CD14-positive monocyte (primary cell): Measurements from ENCODE around the gene FNIP1. TPM values are rescaled to one million over a fixed set of nuclear protein-coding genes. Genes with fewer than 3 reads are reported as not detected.
A peak's percentile ranks its signal among the peaks of the same experiment; 100 is the strongest.

Experiments used
- DNase-seq, 3 donors: peaks; one replicate each; pipeline ENCODE4 v3.0.0-alpha.2; 2011 to 2022
- H2AFZ ChIP-seq: 2 replicates; pipeline ENCODE4 v1.6.0; 2012; ENCODE audit warnings: mild to moderate bottlenecking, low read depth, low read length, inconsistent platforms; ENCODE audit not compliant: insufficient read depth, poor library complexity, severe bottlenecking
- H3K27ac ChIP-seq, 2 donors: 1 replicate in 1 of 2; 2 replicates in 1 of 2; pipeline ENCODE4 v1.5.1; 2012 to 2013; ENCODE audit warnings: low read length in 2 of 2, control low read depth in 1 of 2, inconsistent platforms in 1 of 2, low read depth in 1 of 2, mild to moderate bottlenecking in 1 of 2
- H3K27me3 ChIP-seq, 2 donors: one replicate each; pipeline versions ENCODE4 v1.6.0 to v1.6.1; 2011 to 2013; ENCODE audit warnings: low read length in 2 of 2; ENCODE audit not compliant: control insufficient read depth in 2 of 2, insufficient read depth in 2 of 2
- H3K36me3 ChIP-seq, 2 donors: replicated peaks in 1 of 2; 1 replicate in 1 of 2; 2 replicates in 1 of 2; pipeline versions ENCODE4 v1.5.1 to v1.6.1; 2012 to 2013; ENCODE audit warnings: low read length in 2 of 2, control low read depth in 1 of 2, inconsistent platforms in 1 of 2, mild to moderate bottlenecking in 1 of 2; ENCODE audit not compliant: insufficient read depth in 2 of 2, control insufficient read depth in 1 of 2
- H3K4me1 ChIP-seq, 2 donors: 1 replicate in 1 of 2; 2 replicates in 1 of 2; pipeline versions ENCODE4 v1.5.1 to v1.6.1; 2012 to 2013; ENCODE audit warnings: low read length in 2 of 2, control low read depth in 1 of 2, inconsistent platforms in 1 of 2, mild to moderate bottlenecking in 1 of 2, moderate library complexity in 1 of 2; ENCODE audit not compliant: insufficient read depth in 2 of 2, control insufficient read depth in 1 of 2
- H3K4me2 ChIP-seq: replicated peaks from 2 replicates; pipeline ENCODE3; 2012; ENCODE audit warnings: low read length, moderate library complexity, mild to moderate bottlenecking; ENCODE audit not compliant: poor library complexity, severe bottlenecking; ENCODE audit errors: extremely low read depth
- H3K4me3 ChIP-seq, 3 experiments: fragments of 200-600 bp in 1 of 3; sonication (generic) in 1 of 3; replicated peaks in 1 of 3; 1 replicate in 2 of 3; 2 replicates in 1 of 3; pipeline ENCODE4 v1.5.1; 2011 to 2013; ENCODE audit warnings: low read length in 3 of 3, mild to moderate bottlenecking in 3 of 3, control low read depth in 2 of 3, low read depth in 2 of 3, inconsistent platforms in 1 of 3, moderate library complexity in 1 of 3
- H3K79me2 ChIP-seq: 2 replicates; pipeline ENCODE4 v1.6.0; 2012; ENCODE audit warnings: mild to moderate bottlenecking, control low read depth, inconsistent platforms, low read length, moderate library complexity; ENCODE audit not compliant: insufficient read depth
- H3K9ac ChIP-seq: 2 replicates; pipeline ENCODE4 v1.6.0; 2017; ENCODE audit warnings: low read length, mild to moderate bottlenecking; ENCODE audit not compliant: insufficient read depth, poor library complexity, severe bottlenecking
- H3K9me3 ChIP-seq, 2 donors: replicated peaks in 1 of 2; 1 replicate in 1 of 2; 2 replicates in 1 of 2; pipeline versions ENCODE4 v1.5.1 to v1.6.1; 2012 to 2013; ENCODE audit warnings: low read length in 2 of 2, control low read depth in 1 of 2; ENCODE audit not compliant: control insufficient read depth in 1 of 2, insufficient read depth in 1 of 2
- H4K20me1 ChIP-seq: 2 replicates; pipeline ENCODE4 v1.6.0; 2012; ENCODE audit warnings: mild to moderate bottlenecking, low read length, control low read depth, moderate library complexity; ENCODE audit not compliant: insufficient read depth
- H3K27ac Mint-ChIP-seq, 7 donors: one replicate each; pipeline ENCODE4 v1.8.0; 2020; ENCODE audit warnings: mild to moderate bottlenecking in 7 of 7, mixed read lengths in 7 of 7, moderate library complexity in 6 of 7, inconsistent platforms in 2 of 7
- H3K27me3 Mint-ChIP-seq, 3 donors: one replicate each; pipeline ENCODE4 v1.8.0; 2021 to 2022; ENCODE audit warnings: low read depth in 3 of 3, mild to moderate bottlenecking in 3 of 3, mixed read lengths in 3 of 3, moderate library complexity in 3 of 3, inconsistent platforms in 1 of 3
- H3K36me3 Mint-ChIP-seq, 2 donors: one replicate each; pipeline ENCODE4 v1.8.0; 2020; ENCODE audit warnings: mixed read lengths in 2 of 2, inconsistent platforms in 1 of 2, mild to moderate bottlenecking in 1 of 2
- H3K4me1 Mint-ChIP-seq: one replicate; pipeline ENCODE4 v1.8.0; 2020; ENCODE audit warnings: mild to moderate bottlenecking, mixed read lengths
- H3K4me3 Mint-ChIP-seq, 2 donors: one replicate each; pipeline ENCODE4 v1.8.0; 2020; ENCODE audit warnings: mild to moderate bottlenecking in 2 of 2, mixed read lengths in 2 of 2, moderate library complexity in 1 of 2
- H3K9me3 Mint-ChIP-seq, 7 donors: one replicate each; pipeline ENCODE4 v1.8.0; 2020 to 2022; ENCODE audit warnings: mixed read lengths in 7 of 7, mild to moderate bottlenecking in 6 of 7, moderate library complexity in 6 of 7, inconsistent platforms in 2 of 7
- WGBS: methylation state at CpG from one replicate; pipeline ENCODE4 v1.1.5; 2013; ENCODE audit warnings: missing lambda C conversion rate; ENCODE audit not compliant: insufficient coverage; 5-methylcytosine and 5-hydroxymethylcytosine counted together
- intact Hi-C, 2 donors: fragments of 100-400 bp; cut with micrococcal nuclease; formaldehyde crosslinking; loops; one replicate each; pipeline versions ENCODE4 v1.15.0 to v1.15.1; 2023
- polyA plus RNA-seq, 3 donors: library from polyadenylated mRNA; depleted of rRNA in 1 of 3; unstranded in 2 of 3; stranded (reverse) in 1 of 3; fragments of 300-500 nt in 2 of 3; fragments of >200 nt in 1 of 3; fragmentation: Illumina TruSeq in 2 of 3; gene quantifications; 1 replicate in 2 of 3; 2 replicates in 1 of 3; pipeline ENCODE4 v1.2.3, GENCODE V29; 2012 to 2021
- TF ChIP-seq, protein P1 (sequence below): fragments of 200-600 bp; IDR thresholded peaks from one replicate; pipeline ENCODE4 v1.8.0; 2022; ENCODE audit warnings: antibody characterized with exemption, mild to moderate bottlenecking

FNIP1 gene
- polyA plus RNA-seq, 3 donors, result 13.6 to 17.3 (median 16.3) TPM

DNA sequence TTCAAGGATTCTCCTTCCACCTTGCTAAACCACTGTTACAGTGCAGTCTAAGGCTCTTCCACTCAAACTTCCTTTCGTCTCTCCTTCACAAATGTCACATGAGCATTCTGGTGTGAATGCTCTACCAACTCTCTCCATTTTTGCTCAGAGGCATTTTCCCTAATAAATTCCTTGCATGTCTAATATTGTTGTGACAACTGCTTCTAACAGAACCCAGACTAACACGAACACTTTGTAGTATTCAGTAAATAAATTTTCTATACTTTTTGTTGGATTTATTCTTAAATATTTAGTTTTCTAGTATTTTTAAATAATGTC, 185.8 kb downstream of the FNIP1 start:
- Mint-ChIP-seq H3K36me3 (peaks cover 6 to 12% of the 10 kb centered on the region in 2 donors), H3K27me3 (no peaks in the 10 kb centered on the region), H3K9me3 (peaks cover 1 to 11% (median 3%) of the 10 kb centered on the region in 7 donors), H3K4me1 (peaks cover 19% of the 10 kb centered on the region), H3K4me3 (no peak overlapping the region), H3K27ac (peak overlapping the region in 2 of 7 donors; percentile 1 to 32)
- no peaks in the 10 kb centered on the region for H3K36me3 ChIP-seq
- peaks cover 2 to 5% of the 10 kb centered on the region in 2 donors for H3K4me1 ChIP-seq
- no peak overlapping the region for H2AFZ ChIP-seq
- 100% methylated on average over 1 of the region's 2 CpGs for WGBS
- no peak overlapping the region for H3K27ac ChIP-seq
- peaks cover 98% of the 10 kb centered on the region for H3K79me2 ChIP-seq
- H3K4me2 ChIP-seq, result no peak overlapping the region
- no peaks in the 10 kb centered on the region for H3K27me3 ChIP-seq
- TF ChIP-seq, protein P1, sequence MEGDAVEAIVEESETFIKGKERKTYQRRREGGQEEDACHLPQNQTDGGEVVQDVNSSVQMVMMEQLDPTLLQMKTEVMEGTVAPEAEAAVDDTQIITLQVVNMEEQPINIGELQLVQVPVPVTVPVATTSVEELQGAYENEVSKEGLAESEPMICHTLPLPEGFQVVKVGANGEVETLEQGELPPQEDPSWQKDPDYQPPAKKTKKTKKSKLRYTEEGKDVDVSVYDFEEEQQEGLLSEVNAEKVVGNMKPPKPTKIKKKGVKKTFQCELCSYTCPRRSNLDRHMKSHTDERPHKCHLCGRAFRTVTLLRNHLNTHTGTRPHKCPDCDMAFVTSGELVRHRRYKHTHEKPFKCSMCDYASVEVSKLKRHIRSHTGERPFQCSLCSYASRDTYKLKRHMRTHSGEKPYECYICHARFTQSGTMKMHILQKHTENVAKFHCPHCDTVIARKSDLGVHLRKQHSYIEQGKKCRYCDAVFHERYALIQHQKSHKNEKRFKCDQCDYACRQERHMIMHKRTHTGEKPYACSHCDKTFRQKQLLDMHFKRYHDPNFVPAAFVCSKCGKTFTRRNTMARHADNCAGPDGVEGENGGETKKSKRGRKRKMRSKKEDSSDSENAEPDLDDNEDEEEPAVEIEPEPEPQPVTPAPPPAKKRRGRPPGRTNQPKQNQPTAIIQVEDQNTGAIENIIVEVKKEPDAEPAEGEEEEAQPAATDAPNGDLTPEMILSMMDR, result no peak
- H3K9ac ChIP-seq, result no peak overlapping the region
- intact Hi-C loops, result no loop called here
- peaks cover 0 to 5% of the 10 kb centered on the region in 2 donors for H3K9me3 ChIP-seq
- no peak for DNase-seq
- H3K4me3 ChIP-seq, result no peak overlapping the region
- H4K20me1 ChIP-seq, result peaks cover 92% of the 10 kb centered on the region

DNA sequence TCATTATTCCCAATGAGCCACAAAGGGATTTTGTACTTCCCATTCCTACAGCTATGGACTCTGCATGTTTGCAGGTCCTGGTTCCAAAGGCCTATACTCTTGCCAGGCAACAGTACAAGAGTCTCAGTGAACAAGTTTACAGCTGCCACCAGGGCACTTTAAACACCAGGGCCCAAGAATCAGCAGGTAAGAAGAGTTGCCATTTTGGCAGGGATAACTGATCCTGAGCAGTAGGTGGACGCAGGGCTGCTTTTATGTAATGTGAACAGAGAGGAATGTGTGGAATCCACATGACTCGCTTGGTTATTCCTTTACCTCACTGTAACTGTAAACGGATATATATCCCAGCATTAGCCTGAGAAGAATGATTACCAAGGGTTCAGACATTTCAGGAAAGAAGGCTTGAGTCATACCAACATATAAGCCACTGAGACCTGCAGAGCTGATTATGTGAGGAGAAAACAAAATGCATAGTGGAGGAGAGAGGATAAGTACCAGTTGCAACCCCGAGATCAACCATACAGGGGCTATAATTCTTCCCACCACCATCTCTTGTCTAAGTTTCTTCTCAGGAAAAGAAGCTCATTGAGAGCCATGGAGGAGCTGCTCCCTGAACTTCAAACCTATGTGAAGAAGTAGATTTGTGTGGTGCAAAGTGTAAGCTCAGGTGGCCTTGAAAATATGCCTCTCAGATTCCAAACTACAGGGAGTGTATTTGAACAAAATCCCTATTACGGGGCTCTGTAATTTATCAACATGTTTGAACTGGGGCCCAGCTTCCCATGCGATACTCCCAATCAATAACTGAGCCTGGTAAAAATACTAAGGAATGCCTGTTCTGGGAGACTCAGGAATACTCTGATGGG, 186.4 kb downstream of the FNIP1 start:
- TF ChIP-seq, protein P1, result no peak
- peaks cover 15% of the 10 kb centered on the region for H3K4me1 Mint-ChIP-seq
- peaks cover 6 to 12% of the 10 kb centered on the region in 2 donors for H3K36me3 Mint-ChIP-seq
- Histone ChIP-seq H3K9ac (no peak overlapping the region), H3K27me3 (no peaks in the 10 kb centered on the region), H3K9me3 (peaks cover 0 to 5% of the 10 kb centered on the region in 2 donors), H3K4me2 (no peak overlapping the region), H3K27ac (peak overlapping the region in 1 of 2 donors; percentile 9), H3K4me1 (no peaks in the 10 kb centered on the region), H4K20me1 (peaks cover 88% of the 10 kb centered on the region), H3K4me3 (no peak overlapping the region), H3K36me3 (no peaks in the 10 kb centered on the region), H3K79me2 (peaks cover 94% of the 10 kb centered on the region), H2AFZ (no peak overlapping the region)
- no peaks in the 10 kb centered on the region for H3K27me3 Mint-ChIP-seq
- no peak for DNase-seq
- intact Hi-C loops, result no loop called here
- H3K27ac Mint-ChIP-seq, result peak overlapping the region in 4 of 7 donors; percentile 1 to 26 (median 13)
- H3K9me3 Mint-ChIP-seq, result peaks cover 1 to 7% (median 3%) of the 10 kb centered on the region in 7 donors
- whole genome bisulfite sequencing, result no CpG with 5 or more reads among the region's 6 CpGs
- no peak overlapping the region for H3K4me3 Mint-ChIP-seq
